GM18907 (cell line): ENCODE results near the gene LNPEP.
"Not testable (repeated sequence)": the region's sequence is repeated elsewhere in the genome, so short reads cannot be mapped to it uniquely, and the experiment has no call there.

ENCODE experiments used
- ATAC-seq: cut with Tn5 transposase; IDR thresholded peaks from one replicate; pipeline ENCODE4 v1.9.1; 2021; ENCODE audit warnings: mild to moderate bottlenecking, moderate library complexity; ENCODE audit not compliant: unreplicated experiment

LNPEP gene

DNA sequence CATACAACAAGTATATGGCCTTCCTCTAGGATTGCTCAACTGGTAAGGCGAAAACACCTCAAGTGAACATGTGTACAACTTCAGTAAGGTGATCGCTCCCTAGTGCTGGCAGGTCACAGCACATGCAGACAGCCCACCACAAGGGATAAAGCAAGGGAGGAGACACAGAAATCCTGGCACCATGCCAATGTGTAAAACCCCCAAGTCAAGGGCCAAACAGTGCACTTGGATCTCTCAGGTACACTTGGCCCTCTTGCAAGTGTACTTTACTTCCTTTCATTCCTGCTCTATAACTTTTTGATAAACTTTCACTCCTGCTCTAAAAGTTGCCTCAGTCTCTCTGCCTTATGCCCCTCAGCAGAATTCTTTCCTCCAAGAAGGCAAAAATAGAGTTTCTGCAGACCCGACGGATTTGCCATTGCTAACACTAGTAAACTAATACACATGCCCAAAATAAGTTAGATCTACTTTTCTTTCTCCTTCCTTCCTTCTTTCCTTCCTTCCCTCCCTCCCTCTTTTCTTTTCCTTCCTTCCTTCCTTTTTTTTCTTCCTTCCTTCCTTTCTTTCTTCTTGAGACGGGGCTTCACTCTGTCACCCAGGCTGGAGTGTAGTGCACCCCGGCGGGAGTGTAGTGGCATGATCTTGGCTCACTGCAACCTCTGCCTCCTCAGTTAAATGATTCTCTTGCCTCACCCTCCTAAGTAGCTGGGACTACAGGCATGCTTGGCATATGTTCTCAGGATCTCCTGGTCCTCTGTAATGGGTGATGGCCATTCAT, 6.8 kb upstream of the LNPEP start:
- no peak for ATAC-seq

DNA sequence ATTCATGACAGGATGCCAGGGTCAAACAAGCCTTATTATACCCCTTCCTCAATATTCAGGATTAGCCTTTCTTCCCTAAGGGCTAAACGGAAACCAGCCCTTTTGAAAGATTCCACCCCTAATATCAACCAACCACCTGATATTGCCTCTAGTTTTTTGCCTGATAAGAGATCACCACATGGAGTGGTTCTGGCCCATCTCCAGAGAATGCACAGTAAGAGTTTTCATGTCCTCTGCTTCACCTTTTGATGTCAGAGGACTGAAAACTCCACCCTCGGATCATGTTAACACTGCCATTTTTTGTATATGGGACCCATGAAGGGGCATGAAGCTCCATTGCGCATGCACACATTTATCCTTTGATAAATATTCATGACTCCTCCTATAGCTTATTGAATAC, 5.8 kb upstream of the LNPEP start:
- ATAC-seq: no peak

DNA sequence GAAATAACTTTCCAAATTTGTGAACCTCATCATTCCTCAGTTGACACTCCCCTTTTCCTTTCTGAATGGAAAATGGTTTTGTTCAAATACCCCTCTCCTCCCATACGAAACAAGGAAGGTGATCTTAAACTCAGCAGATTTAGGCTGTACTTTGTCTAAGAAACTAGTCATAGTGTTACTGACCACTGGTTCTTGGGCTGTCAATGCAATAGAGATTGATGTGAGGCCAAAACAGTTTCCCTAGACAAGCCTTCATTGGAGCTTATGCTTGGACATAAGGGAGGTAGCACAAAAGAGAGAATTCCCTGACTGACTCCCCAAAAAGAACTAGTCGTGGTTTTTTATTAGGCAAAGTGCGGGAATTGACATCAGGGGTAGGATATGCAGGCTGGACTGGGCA, 5.3 kb upstream of the LNPEP start:
- no peak for ATAC-seq

GRCh38 chr5:96931037-96931436, 4.8 kb upstream of the LNPEP start:
- not testable (repeated sequence) for ATAC-seq

- ATAC-seq: no peak
Observed at GRCh38 chr5:96931605-96932004, 4.3 kb upstream of the LNPEP start.

- no peak for ATAC-seq
Observed at GRCh38 chr5:96932026-96932425, 3.9 kb upstream of the LNPEP start.

GRCh38 chr5:96933764-96934707, 1.8 kb upstream of the LNPEP start:
- ATAC-seq: peak; percentile 0

DNA sequence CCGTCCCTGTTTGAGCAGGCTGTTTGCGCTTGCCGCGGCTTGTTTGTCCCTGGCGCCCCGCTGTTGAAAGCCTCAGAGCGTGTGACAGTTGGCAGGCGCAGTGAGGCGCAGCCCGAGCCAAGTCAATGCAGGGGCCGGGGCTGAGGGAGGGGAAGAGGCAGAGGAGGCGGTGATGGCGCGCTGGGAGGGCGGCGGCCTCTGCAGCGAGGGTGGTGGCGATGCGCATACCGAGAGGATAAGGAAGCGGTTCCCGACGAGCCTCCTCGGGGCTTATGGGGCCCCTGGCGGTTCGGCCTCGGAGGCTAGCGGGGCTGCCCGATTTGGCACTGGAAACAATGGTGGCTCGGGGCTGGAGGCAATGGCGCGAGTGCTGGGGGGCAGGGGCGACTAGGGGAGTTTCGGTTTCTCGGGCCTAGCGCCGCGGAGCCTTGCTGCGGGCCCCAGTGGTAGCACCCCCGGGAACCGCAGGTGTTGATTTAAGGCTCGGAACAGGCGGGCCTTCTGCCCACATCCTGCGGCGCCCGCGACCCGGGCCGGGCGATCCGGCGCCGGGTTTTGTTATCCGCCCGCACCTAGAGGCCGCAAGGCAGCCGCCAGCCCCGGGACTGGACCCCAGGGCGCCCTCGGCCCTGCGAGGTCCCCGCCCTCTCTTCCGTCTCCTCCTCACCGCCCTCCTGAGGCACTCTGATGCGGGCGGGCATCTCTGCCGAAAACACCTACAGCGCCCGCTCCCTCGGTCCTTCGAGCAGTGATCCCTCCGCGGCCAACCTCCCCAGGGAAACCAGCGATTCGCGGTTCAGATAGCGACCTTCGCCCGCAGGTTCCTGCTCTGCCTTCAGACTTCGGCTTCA, 947 bp upstream of the LNPEP start:
- peak; percentile 71 for ATAC-seq

DNA sequence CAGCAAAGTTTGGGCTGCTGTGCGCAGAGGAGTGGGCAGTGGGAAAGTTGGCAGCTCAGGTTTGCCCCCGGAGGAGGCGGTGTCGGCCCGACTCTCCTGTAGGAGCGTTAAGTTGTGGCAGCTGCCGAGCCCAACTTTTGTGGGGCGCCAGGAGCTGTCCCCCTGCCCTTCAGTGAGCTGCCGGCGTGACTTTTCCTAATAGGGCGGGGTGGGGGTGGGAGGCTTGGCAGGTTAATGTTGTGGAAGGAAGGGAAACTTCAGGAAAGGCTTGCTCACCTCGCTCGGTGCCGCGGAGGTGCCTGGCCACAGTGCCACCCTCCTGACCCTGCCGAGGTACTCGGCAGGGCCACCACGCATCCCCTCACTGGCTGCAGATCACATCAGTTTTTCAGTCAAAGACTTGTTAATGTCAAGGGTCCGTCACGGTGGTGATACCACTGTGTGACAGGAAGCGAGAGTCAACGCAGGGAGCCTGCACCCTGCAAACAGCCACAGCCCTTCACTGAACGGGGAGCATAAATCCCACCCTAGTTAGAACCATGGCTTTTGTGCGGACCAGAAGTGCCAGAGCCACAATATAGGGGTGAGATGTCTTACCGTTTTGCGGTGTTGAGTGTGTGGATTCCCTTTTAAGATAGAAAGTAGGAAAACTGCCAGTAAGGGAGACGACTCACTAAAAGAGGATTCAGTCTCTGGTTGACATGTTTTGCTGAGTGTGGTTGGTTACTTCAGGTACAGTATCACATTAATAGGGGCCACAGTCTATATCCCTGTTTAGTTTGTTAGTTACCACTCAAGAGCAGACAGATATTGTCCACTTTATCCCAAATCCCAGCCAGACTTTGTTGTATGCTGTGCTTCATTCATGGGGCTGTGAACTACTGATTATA, 796 bp downstream of the LNPEP start:
- ATAC-seq: peak; percentile 30

DNA sequence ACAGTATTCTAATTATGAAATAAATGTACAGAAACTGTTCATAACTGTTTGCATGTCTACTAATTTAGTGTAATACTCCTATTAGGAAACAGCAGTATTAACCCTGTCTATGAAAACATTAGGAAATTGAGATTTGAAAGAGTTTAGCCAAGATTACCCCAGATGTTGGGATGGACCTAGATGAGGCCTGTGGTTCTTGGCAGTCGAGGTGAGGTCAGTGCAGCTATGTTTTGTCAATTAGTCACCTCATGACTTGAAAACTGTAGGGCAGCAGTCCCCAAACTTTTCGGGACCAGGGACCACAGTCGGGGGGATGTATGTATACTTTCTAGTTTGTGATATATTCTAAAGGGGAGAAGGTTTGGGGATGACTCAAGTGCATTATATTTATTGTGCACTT, 4.7 kb downstream of the LNPEP start:
- no peak for ATAC-seq

DNA sequence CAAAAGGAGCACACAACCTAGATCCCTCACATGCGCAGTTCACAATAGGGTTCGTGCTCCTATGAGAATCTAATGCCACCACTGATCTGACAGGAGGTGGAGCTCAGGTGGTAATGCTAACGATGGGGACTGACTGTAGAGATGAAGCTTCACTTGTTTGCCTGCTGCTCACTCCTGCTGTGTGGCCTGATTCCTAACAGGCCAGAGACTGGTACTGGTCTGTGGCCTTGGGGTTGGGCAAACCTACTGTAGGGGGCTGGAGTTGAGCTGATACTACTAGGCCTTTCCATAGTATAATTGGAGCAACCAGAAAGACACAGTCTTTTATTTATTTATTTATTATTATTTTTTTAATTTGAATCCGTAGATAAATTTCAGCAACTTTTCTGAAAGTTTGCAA, 5.3 kb downstream of the LNPEP start:
- no peak for ATAC-seq

GRCh38 chr5:96942078-96942477, 6.2 kb downstream of the LNPEP start:
- no peak for ATAC-seq

GRCh38 chr5:96942911-96943310, 7.0 kb downstream of the LNPEP start:
- no peak for ATAC-seq

DNA sequence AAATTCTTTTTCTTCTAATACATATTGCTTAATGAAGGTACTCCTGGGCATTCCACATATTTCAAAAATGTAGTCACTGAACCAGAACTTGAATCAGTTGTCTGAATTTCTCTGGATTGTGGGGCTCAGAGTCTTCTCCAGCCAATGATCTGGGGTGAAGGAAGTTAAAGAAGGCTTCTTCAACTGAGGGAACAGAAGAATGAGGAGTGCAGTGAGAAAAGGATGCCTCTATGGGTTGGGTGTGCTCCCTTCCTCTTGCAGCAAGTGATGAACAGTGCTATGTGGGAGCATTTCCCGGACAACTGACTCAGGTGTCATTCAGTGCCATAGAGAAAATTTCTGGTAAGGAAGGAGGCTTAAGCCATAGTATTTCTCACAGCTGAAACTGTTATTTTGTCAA, 7.9 kb downstream of the LNPEP start:
- no peak for ATAC-seq

- ATAC-seq: no peak
Observed at GRCh38 chr5:96945144-96945897, 9.4 kb downstream of the LNPEP start.

DNA sequence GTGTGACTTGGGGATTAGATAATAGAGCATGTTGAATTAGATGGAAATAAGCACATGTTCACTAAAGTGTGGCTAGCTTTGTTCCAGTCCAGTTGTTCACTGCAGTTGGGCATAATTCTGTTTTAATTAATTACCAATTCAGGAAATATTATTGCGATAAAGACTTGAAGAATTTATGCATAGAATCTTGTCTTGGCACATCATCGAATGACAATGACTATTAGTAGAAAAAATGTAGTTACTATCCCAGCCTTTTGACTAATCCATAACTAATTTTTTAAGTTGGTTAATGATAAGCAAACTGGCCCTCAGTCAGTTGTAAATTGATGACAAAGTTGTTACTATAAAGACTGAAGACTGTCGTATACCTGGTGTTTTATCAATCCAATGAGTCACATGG, 10.5 kb downstream of the LNPEP start:
- ATAC-seq: no peak

DNA sequence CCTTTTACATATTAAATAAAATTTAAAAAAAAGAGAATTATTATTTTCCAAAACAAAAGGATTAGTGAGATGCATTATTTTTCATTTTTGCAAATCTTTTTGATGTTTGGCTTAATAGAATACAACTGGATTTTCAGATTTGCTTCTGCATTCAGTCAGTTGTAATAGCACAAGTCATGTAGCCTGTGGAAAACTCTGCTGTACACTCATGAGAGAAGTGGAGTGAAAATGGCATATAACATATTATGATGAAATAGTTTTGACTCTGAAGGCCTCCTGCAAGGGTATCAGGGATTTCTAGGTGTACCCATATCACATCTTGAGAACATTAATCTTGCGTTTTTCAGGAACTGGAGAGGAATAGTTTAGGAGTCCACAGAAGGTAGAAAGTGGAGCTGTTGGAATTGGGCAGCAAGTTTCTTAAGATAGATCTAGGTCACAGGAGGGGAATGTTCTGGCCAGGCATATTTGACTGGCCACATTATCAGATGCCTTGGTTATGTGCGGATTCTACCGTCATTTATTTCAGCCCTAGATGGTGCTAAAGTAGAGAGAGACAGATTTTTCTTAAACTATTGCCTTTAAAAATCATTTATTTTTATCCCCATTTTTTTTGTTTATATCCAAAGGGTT, 16.4 kb downstream of the LNPEP start:
- ATAC-seq: no peak

DNA sequence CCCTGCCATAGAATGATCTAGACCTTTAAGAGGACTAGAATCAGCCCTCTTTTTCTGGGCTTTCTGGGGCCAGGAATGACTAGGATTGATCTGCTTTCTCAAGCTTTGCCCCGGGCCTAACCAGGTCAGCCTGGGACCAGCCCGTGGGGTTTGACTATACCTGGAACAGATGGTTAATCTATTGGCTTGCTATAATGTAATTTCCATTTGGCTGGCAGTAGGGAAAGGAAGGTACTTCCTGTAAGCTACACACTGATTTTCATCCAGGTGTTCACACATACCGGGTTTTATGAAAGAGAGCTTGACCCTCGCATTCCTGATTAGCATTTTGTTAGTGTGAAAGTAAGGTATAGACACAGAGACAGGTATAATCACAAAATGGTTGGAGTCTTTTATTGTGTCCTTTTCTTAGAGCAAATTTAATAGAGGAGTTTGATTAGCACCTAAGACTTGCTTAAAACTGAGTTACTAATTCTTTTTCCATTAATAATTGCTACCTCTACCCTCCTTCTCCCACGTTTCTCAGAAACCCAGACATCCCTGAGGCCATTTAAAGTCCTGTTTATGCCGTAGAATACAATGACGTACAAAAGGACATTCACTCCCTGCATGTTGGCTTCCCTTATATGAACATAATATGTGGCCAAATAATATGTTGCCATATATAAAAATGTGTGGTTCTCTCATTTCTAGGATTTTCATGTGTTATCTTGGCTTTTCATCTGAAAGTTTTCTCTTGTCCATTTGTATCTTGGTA, 17.3 kb downstream of the LNPEP start:
- ATAC-seq: no peak
